Neutrophil (primary cell): ENCODE data around the gene LRRTM4.
"Not testable (repeated sequence)": the region's sequence is repeated elsewhere in the genome, so short reads cannot be mapped to it uniquely, and the experiment has no call there.

ENCODE experiments used
- H3K27ac ChIP-seq: fragments of 200-600 bp; sonication (generic); 2 replicates; pipeline ENCODE4 v1.5.1; 2016; ENCODE audit warnings: mild to moderate bottlenecking, moderate library complexity
- H3K27me3 ChIP-seq: fragments of 200-600 bp; sonication (generic); 2 replicates; pipeline ENCODE4 v1.6.0; 2016; ENCODE audit warnings: mild to moderate bottlenecking
- H3K36me3 ChIP-seq: fragments of 200-600 bp; sonication (generic); 2 replicates; pipeline ENCODE4 v1.5.1; 2017
- H3K4me1 ChIP-seq, 2 experiments: fragments of 200-600 bp in 1 of 2; sonication (generic) in 1 of 2; 1 replicate in 1 of 2; 2 replicates in 1 of 2; pipeline versions ENCODE4 v1.5.1 to v1.6.1; 2013 to 2016; ENCODE audit warnings: low read depth in 1 of 2, low read length in 1 of 2, mild to moderate bottlenecking in 1 of 2, moderate library complexity in 1 of 2; ENCODE audit not compliant: control insufficient read depth in 1 of 2, insufficient read depth in 1 of 2
- H3K4me3 ChIP-seq, 2 experiments: fragments of 200-600 bp in 1 of 2; sonication (generic) in 1 of 2; 1 replicate in 1 of 2; 2 replicates in 1 of 2; pipeline ENCODE4 v1.5.1; 2013 to 2016; ENCODE audit warnings: low read depth in 1 of 2, low read length in 1 of 2, mild to moderate bottlenecking in 1 of 2, moderate library complexity in 1 of 2
- H3K9me3 ChIP-seq: fragments of 200-600 bp; sonication (generic); 2 replicates; pipeline ENCODE4 v1.5.1; 2016
- TF ChIP-seq, protein P1 (sequence below): fragments of 200-600 bp; sonication (generic); IDR thresholded peaks from 2 replicates; pipeline ENCODE4 v1.5.1; 2016; ENCODE audit warnings: antibody characterized with exemption

The LRRTM4 gene

DNA sequence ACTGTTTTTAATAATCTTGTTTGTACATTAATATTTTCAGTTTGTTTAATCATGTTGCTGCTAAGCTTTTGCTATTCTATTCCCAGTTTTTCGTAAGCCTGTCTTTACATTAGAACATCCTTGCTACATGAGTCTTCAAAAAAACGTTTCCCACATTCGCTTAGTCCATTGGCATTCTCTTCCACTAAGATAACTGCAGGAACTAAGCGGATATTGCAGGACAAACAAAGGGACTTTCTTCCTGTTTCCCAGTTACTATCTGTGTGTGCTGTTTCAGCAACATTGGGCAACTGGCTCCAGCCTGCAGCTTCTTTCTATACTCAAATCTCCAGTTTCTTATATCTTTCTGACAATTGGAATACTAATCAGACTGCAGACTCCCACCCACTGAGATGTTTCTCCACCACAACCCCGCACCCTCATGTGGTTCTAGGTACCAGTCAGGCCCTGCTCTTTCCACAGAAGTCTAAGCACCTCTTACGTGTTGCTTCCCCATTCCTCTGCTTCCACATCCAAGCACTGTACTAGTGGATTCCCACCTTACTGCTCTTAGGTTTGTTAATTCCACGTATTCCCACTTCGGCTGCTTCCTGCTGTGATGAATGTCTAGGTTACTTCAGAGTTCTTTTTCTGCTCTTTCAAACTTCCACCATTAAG, 420.3 kb downstream of the LRRTM4 start:
- H3K4me3 ChIP-seq = no peak overlapping the region
- H3K36me3 ChIP-seq = no peaks in the 10 kb centered on the region
- H3K4me1 ChIP-seq = no peaks in the 10 kb centered on the region
- no peak overlapping the region for H3K27ac ChIP-seq
- H3K27me3 ChIP-seq = no peaks in the 10 kb centered on the region
- no peaks in the 10 kb centered on the region for H3K9me3 ChIP-seq
- TF ChIP-seq, protein P1, sequence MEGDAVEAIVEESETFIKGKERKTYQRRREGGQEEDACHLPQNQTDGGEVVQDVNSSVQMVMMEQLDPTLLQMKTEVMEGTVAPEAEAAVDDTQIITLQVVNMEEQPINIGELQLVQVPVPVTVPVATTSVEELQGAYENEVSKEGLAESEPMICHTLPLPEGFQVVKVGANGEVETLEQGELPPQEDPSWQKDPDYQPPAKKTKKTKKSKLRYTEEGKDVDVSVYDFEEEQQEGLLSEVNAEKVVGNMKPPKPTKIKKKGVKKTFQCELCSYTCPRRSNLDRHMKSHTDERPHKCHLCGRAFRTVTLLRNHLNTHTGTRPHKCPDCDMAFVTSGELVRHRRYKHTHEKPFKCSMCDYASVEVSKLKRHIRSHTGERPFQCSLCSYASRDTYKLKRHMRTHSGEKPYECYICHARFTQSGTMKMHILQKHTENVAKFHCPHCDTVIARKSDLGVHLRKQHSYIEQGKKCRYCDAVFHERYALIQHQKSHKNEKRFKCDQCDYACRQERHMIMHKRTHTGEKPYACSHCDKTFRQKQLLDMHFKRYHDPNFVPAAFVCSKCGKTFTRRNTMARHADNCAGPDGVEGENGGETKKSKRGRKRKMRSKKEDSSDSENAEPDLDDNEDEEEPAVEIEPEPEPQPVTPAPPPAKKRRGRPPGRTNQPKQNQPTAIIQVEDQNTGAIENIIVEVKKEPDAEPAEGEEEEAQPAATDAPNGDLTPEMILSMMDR = no peak

DNA sequence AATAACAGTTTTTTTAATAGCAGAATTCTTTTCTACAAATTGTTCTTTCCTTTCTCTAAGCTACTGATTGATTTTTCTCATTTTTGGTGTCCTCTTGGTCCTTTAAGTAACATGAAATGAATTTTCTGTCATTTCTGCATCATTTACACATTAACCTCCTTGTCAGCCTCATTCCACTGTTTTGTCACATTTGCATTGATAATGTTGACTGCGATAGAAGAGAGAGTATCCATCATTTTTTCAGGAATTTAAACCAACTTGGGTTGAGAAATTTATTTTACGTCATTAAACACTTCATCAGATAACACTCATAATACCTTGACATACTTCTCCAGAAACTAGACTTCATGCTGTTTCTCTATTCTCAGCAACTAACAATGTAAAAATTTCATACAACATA, 422.2 kb downstream of the LRRTM4 start:
- TF ChIP-seq, protein P1 = no peak
- no peaks in the 10 kb centered on the region for H3K9me3 ChIP-seq
- no peaks in the 10 kb centered on the region for H3K27me3 ChIP-seq
- H3K36me3 ChIP-seq = no peaks in the 10 kb centered on the region
- no peaks in the 10 kb centered on the region for H3K4me1 ChIP-seq
- H3K4me3 ChIP-seq = no peak overlapping the region
- no peak overlapping the region for H3K27ac ChIP-seq

DNA sequence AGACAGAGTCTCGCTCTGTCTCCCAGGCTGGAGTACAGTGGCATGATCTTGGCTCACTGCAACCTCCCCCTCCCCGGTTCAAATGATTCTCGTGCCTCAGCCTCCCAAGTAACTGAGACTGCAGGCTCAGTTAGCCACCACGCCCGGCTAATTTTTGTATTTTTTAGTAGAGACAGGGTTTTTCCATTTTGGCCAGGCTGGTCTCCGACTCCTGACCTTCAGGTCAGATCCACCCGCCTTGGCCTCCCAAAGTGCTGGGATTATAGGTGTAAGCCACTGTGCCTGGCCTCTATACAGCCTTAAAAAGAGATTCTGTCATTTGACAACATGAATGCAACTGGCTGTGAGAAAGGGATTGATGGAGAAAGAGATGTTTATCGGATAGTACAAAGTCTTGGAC, 426.7 kb downstream of the LRRTM4 start:
- not testable (repeated sequence) for H3K4me3 ChIP-seq, H3K36me3 ChIP-seq, H3K9me3 ChIP-seq, H3K27ac ChIP-seq, H3K4me1 ChIP-seq, H3K27me3 ChIP-seq

DNA sequence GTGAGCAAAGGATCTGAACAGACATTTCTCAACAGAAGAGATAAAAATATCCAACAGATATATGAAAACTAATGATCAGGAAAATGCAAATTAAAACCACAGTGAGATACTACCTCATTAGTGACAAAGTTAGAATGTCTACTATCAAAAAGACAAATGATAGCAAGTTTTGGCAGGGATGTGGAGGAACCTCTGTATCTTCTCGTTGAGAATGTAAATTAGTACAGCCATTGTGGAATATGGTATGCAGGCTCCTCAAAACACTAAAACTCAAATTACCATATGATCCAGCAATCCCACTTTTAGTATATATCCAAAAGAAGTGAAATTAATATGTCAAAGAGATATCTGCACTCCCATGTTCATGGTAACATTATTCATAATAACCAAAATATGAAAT, 427.1 kb downstream of the LRRTM4 start:
- H3K36me3 ChIP-seq = no peaks in the 10 kb centered on the region
- H3K9me3 ChIP-seq = no peaks in the 10 kb centered on the region
- H3K4me3 ChIP-seq = no peak overlapping the region
- no peak overlapping the region for H3K27ac ChIP-seq
- no peaks in the 10 kb centered on the region for H3K27me3 ChIP-seq
- H3K4me1 ChIP-seq = no peaks in the 10 kb centered on the region
- TF ChIP-seq, protein P1 = no peak

DNA sequence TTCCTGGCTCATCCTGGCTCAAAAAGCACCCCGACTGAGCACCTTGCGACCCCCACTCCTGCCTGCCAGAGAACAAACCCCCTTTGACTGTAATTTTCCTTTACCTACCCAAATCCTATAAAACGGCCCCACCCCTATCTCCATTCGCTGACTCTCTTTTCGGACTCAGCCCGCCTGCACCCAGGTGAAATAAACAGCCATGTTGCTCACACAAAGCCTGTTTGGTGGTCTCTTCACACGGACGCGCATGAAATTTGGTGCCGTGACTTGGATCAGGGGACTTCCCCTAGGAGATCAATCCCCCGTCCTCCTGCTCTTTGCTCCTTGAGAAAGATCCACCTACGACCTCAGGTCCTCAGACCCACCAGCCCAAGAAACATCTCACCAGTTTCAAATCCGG, 433.8 kb downstream of the LRRTM4 start:
- H3K9me3 ChIP-seq, H3K27ac ChIP-seq, H3K36me3 ChIP-seq, H3K27me3 ChIP-seq, H3K4me1 ChIP-seq, H3K4me3 ChIP-seq: not testable (repeated sequence)

DNA sequence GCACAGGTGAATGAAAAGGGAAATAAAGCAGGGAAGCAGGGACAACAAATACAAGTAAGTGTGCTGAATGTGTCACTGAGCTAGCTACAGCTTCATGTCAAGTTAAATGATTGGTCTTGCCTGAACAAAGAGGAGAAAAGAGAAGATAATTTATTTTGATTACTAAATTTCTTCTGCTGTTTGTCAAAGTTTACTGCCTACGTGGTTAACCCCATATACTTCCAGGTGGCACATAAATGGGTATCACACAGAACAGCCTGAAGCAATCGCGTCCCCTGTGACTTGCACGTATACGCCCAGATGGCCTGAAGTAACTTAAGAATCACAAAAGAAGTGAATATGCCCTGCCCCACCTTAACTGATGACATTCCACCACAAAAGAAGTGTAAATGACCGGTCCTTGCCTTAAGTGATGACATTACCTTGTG, 434.2 kb downstream of the LRRTM4 start:
- H3K9me3 ChIP-seq = no peaks in the 10 kb centered on the region
- TF ChIP-seq, protein P1 = no peak
- H3K27ac ChIP-seq = no peak overlapping the region
- no peaks in the 10 kb centered on the region for H3K27me3 ChIP-seq
- no peaks in the 10 kb centered on the region for H3K4me1 ChIP-seq
- H3K36me3 ChIP-seq = no peaks in the 10 kb centered on the region
- H3K4me3 ChIP-seq = no peak overlapping the region

DNA sequence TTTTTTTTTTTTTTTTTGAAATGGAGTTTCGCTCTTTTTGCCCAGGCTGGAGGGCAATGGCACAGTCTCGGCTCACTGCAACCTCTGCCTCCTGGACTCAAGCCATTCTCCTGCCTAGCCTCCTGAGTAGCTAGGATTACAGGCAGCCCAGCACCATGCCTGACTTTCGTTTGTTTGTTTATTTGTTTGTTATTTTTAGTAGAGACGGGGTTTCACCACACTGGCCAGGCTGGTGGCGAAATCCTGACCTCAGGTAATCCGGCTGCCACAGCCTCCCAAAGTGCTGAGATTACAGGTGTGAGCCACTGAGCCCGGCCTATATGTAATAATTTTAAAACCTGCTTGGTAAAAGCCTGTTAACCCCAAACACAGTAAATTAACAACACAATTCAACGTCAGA, 435.7 kb downstream of the LRRTM4 start:
- H3K27ac ChIP-seq = no peak overlapping the region
- TF ChIP-seq, protein P1 = no peak
- no peaks in the 10 kb centered on the region for H3K27me3 ChIP-seq
- no peaks in the 10 kb centered on the region for H3K9me3 ChIP-seq
- H3K4me3 ChIP-seq = no peak overlapping the region
- no peaks in the 10 kb centered on the region for H3K36me3 ChIP-seq
- no peaks in the 10 kb centered on the region for H3K4me1 ChIP-seq
